Mononuclear cell (primary cell): ENCODE results near the gene CLEC16A. TPM values are rescaled to one million over a fixed set of nuclear protein-coding genes. Genes with fewer than 3 reads are reported as not detected.

Source experiments
- H3K27me3 ChIP-seq: 2 replicates; pipeline ENCODE4 v1.6.0; 2011; ENCODE audit warnings: low read length, control low read depth; ENCODE audit not compliant: insufficient read depth
- H3K4me1 ChIP-seq: 2 replicates; pipeline ENCODE4 v1.5.1; 2011; ENCODE audit warnings: mild to moderate bottlenecking, low read length, control low read depth; ENCODE audit not compliant: insufficient read depth
- H3K4me3 ChIP-seq: 2 replicates; pipeline ENCODE4 v1.5.1; 2011; ENCODE audit warnings: mild to moderate bottlenecking, low read length, moderate library complexity
- H3K9me3 ChIP-seq: 2 replicates; pipeline ENCODE4 v1.5.1; 2011; ENCODE audit warnings: low read depth, mild to moderate bottlenecking, control low read depth, low read length
- total RNA-seq: library from RNA; depleted of rRNA; stranded (reverse); fragments of >200 nt; gene quantifications from one replicate; pipeline ENCODE4 v1.2.3, GENCODE V29; 2012

The CLEC16A gene
- total RNA-seq, 1 donor = 26.9 TPM

- Histone ChIP-seq H3K4me3 (no peak overlapping the region), H3K9me3 (no peaks in the 10 kb centered on the region), H3K27me3 (no peaks in the 10 kb centered on the region), H3K4me1 (peaks cover 24% of the 10 kb centered on the region)
Measured at GRCh38 chr16:11117576-11118211, 173.3 kb downstream of the CLEC16A start.

- Histone ChIP-seq H3K9me3 (no peaks in the 10 kb centered on the region), H3K4me3 (no peak overlapping the region), H3K4me1 (peaks cover 21% of the 10 kb centered on the region), H3K27me3 (no peaks in the 10 kb centered on the region)
Measured at GRCh38 chr16:11118479-11118878, 174.1 kb downstream of the CLEC16A start.

DNA sequence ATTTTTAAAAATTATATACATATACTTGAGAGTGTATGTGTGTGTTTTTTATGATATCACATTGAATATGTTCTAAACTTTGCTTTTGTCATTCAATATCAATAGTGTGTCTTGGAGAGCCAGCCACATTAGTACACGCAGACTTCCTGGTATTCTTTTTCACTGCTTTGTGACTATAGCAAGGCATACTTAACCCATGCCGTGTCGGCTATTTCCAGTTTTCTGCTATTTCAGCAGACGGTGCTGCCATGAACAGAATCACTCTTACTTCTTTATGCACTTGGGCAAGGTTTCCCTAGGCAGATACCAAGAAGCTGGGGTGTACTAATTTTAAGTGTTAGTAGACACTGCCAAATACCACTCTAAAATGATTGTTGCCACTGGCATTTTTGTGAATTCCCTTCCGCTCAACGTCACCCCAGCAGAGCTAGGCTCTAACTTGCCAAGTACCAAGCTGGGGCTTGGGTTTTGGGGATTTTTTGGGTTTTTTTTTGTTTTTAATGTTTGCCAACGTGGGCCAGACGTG lies 176.8 kb downstream of the CLEC16A start:
- Histone ChIP-seq H3K4me1 (no peaks in the 10 kb centered on the region), H3K4me3 (no peak overlapping the region), H3K9me3 (no peaks in the 10 kb centered on the region), H3K27me3 (no peaks in the 10 kb centered on the region)

- no peak overlapping the region for H3K4me3 ChIP-seq
- no peaks in the 10 kb centered on the region for H3K4me1 ChIP-seq
- no peaks in the 10 kb centered on the region for H3K27me3 ChIP-seq
- no peaks in the 10 kb centered on the region for H3K9me3 ChIP-seq
Measured at GRCh38 chr16:11121914-11122692, 177.7 kb downstream of the CLEC16A start.

DNA sequence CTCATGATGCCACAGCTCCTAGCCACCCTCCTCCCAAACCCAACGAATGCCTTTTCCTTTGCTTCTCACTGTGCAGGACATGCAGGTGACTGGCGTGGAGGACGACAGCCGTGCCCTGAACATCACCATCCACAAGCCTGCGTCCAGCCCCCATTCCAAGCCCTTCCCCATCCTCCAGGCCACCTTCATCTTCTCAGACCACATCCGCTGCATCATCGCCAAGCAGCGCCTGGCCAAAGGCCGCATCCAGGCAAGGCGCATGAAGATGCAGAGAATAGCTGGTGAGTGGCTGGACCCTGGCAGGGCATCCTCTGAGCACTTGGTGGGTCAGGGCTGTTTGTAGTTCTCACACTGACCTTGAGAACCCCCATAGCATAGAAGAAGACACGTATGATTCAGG lies 179.3 kb downstream of the CLEC16A start:
- Histone ChIP-seq H3K27me3 (no peaks in the 10 kb centered on the region), H3K4me1 (peaks cover 3% of the 10 kb centered on the region), H3K9me3 (no peaks in the 10 kb centered on the region), H3K4me3 (no peak overlapping the region)

DNA sequence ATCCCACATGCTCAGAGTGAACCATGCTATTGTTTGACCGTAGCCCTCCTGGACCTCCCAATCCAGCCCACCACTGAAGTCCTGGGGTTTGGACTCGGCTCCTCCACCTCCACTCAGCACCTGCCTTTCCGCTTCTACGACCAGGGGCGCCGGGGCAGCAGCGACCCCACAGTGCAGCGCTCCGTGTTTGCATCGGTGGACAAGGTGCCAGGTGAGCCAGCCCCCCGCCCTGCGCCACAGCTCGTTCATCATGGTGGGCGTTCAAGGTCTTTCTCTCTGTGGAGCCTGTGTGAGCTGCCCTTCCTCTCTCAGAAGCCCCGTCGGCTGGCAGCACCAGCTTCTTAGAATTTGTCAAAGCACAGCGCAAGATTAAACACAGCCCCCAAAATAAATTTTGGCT lies 181.6 kb downstream of the CLEC16A start:
- Histone ChIP-seq H3K4me1 (peaks cover 6% of the 10 kb centered on the region), H3K4me3 (no peak overlapping the region), H3K27me3 (no peaks in the 10 kb centered on the region), H3K9me3 (no peaks in the 10 kb centered on the region)

- no peak overlapping the region for H3K4me3 ChIP-seq
- no peaks in the 10 kb centered on the region for H3K9me3 ChIP-seq
- peaks cover 6% of the 10 kb centered on the region for H3K4me1 ChIP-seq
- H3K27me3 ChIP-seq = no peaks in the 10 kb centered on the region
Measured at GRCh38 chr16:11126399-11127054, 182.2 kb downstream of the CLEC16A start.

GRCh38 chr16:11127610-11128195 lies 183.3 kb downstream of the CLEC16A start:
- Histone ChIP-seq H3K9me3 (no peaks in the 10 kb centered on the region), H3K4me1 (peaks cover 6% of the 10 kb centered on the region), H3K27me3 (no peaks in the 10 kb centered on the region), H3K4me3 (no peak overlapping the region)

GRCh38 chr16:11128211-11129141 lies 184.1 kb downstream of the CLEC16A start:
- no peaks in the 10 kb centered on the region for H3K9me3 ChIP-seq
- H3K27me3 ChIP-seq = no peaks in the 10 kb centered on the region
- H3K4me1 ChIP-seq = peaks cover 11% of the 10 kb centered on the region
- H3K4me3 ChIP-seq = no peak overlapping the region

DNA sequence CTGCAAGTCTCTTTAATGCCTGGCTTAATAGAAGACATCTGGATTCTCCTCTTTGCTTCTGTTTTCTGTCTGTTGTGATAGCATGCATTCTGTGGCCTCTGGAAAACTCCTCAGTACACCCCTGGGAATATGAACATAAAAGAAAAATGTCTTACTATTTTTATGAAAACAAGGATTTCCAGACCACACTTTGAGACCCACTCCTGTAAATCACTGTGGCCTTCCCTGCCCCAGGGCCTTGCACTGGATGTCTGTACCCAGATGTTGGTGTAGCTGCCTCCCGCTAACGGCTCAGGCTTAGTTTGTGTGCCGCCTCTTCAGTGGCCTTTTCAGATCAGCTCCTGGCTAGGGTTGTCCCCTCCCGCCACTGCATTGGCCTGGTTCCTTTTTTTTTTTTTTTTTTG lies 185.0 kb downstream of the CLEC16A start:
- H3K9me3 ChIP-seq = no peaks in the 10 kb centered on the region
- H3K4me3 ChIP-seq = no peak overlapping the region
- peaks cover 20% of the 10 kb centered on the region for H3K4me1 ChIP-seq
- H3K27me3 ChIP-seq = no peaks in the 10 kb centered on the region

DNA sequence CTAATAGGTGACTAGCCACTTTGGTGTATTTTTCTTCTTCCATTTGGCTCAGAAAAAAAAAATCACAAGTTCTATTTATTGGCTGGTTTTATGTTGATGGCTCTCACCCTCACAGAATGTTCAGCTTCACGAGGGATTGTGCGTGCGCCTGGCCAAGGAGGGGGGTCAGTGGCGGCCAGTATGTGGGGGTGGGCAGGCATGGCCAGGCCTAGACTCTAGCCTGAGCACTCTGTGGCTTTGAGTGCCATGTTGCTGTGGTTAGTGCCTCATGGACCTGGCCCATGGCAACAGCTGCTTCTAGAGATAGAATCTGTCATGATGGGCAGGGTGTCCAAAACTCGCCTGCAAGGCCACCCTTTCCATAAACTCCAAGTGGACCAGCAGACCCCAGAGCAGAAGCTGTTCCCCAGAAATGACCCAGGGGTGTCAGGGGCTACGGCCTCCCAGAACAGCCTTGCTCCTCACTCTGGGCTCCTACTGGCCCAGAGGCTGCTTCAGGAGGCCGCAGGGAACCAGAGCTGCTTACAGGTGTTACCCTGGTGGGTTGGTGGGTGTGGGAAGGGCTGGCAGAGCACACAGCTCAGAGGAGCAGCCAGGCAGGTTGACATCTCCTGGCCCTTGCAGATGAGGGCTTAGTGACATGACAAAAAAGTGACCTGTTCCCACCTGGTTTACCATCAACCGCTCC lies 186.8 kb downstream of the CLEC16A start:
- H3K4me1 ChIP-seq = peaks cover 34% of the 10 kb centered on the region
- H3K27me3 ChIP-seq = no peaks in the 10 kb centered on the region
- no peaks in the 10 kb centered on the region for H3K9me3 ChIP-seq
- no peak overlapping the region for H3K4me3 ChIP-seq

DNA sequence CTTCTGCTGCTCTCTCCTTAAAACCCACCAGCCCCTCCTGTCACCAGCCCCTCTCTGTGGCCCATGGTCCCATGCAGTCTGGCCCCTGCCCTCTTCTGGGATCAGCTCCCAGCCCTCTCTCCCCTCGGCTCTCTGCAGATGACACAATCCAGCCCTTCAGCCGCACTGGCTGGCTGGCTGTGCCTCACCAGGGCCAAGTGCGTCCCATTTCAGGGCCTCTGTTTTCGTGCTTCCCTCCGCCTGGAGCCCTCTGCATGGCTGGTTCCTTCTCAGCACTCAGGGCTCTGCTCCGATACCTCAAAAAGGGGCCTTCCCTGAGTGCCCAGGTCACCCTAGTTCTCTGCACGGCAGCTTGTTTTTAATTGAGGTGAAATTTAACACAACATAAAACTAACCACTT lies 187.3 kb downstream of the CLEC16A start:
- Histone ChIP-seq H3K27me3 (no peaks in the 10 kb centered on the region), H3K9me3 (no peaks in the 10 kb centered on the region), H3K4me3 (no peak overlapping the region), H3K4me1 (peaks cover 34% of the 10 kb centered on the region)

DNA sequence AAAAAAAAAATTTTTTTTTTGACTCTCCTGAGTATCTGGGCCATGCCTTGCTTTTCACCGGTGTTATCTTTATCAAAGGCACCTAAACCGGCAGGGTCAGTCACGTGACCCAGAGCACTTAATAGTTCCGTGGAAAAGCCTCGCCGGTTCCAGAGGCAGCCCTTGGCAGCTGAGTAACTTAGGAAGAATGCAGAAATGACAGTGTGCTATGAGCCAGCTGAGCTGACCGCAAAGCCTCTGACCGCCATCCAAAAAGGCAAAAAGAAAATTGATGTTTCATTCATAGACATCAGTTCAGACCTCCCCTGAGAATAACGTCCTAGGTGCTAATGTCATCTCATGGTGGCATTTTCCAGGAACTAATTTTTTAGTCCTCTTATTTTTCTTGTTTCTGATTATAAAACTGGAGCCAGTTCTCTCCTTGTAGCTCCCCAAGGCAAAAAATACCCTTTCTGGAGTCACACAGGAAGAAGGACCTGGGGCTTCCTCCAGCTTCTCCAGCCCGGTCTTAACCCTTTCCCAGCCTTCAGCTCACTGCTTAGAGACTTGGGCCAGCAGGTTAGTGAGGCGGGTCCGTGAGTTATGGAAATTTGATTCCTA lies 189.1 kb downstream of the CLEC16A start:
- Histone ChIP-seq H3K4me1 (peaks cover 33% of the 10 kb centered on the region), H3K27me3 (no peaks in the 10 kb centered on the region), H3K4me3 (no peak overlapping the region), H3K9me3 (no peaks in the 10 kb centered on the region)
